ENCODE measurements around the gene TMEM37.
"Not testable (repeated sequence)": the region's sequence is repeated elsewhere in the genome, so short reads cannot be mapped to it uniquely, and the experiment has no call there.

The TMEM37 gene, protein sequence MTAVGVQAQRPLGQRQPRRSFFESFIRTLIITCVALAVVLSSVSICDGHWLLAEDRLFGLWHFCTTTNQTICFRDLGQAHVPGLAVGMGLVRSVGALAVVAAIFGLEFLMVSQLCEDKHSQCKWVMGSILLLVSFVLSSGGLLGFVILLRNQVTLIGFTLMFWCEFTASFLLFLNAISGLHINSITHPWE

DNA sequence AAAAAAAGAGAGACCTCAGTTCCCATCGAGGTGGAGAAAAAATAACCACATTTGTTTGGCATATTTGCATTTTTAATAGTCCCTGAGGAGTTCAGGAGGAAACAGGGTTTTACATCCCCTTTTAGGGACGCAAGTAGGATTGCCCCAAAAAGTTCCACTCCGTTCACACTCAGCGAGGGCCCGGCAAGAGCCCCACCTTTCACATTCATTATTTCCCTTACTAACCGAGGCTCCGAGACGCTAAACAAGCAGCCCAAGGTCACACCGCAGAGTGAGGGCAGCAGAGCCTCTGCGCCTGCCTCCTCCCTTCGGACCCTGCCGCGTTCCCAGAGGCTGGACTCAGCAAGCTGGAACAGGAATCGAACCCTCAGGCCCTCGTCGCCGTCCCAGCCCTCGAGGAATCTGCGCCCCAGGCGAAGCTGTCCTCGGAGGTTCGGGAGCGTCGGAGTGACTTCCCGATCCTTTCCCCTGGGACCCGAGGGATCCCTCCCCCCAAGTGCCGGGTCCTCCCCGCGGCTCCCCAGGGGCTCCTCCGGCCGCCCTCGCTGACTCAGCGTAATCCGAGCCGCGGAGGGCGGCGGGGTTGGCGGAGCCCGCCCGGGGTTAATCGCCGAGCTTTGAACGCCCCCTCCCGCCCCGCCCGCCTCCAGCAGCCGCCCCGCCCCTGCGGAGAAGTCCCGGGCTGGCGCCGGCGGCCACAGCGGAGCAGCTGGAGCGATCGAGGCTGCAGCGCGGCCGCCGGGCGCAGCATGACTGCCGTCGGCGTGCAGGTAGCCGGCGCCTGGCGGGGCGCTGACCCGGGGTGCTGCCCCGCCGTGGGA is at the start of gene TMEM37:
Gene TMEM37, plus strand, starts transcription at position 700 of the 821 bp plus-strand sequence. Its CDS starts 50 bp downstream, at position 750.
- no peak for DNase-seq

DNA sequence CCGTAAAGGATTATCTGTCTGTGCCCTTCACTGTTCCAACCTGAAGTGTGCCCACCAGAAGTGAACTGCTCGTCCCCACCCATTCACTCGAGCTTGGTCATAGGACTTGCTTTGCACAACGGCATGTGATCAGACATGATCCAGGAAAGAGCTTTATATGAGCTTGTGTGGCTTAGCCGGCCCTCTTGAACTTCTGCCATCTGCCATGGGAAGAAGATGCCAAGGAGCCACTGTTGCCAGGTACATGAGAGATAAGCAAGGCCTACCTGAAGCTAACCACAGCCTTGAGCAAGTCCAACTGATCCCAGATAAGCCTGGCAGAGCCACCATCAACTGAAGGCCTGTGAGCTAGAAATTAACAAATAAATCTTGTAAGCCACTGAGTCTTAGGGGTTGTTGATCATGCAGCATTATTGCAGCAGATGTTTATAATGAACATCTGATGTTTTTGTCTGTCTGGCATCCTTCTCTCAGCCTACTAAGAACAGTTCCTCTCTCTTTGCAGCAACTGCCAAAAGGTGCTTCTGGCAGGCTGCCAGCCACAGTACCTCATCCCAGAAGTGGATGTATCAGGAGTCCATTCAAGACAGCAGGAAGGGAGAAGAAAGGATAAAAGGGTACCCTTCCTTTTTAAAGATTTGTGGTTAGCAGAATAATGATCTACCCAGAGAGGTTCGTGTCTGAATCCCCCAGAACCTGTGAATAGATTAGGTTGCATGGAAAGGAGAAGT is 48.1 kb upstream of the TMEM37 start:
- no peak for DNase-seq

DNA sequence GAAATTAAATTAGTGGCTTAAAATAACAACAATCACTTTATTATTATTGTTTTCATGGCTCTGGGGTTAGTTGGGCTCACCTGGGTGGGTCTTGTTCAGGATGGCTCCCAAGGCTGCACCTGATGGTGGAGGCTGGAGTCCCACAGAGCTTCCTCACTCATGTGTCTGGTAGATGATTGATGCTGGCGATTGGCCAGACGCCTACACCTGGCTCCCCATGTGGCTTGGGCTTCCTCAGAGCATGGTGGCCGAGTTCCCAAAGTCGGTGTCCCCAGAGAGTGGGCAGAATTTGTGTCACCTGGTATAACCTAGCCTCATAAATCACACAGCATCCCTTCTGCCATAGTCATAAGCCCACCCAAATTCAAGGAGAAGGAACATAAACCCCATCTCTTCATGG is 46.7 kb upstream of the TMEM37 start:
- DNase-seq: no peak

DNA sequence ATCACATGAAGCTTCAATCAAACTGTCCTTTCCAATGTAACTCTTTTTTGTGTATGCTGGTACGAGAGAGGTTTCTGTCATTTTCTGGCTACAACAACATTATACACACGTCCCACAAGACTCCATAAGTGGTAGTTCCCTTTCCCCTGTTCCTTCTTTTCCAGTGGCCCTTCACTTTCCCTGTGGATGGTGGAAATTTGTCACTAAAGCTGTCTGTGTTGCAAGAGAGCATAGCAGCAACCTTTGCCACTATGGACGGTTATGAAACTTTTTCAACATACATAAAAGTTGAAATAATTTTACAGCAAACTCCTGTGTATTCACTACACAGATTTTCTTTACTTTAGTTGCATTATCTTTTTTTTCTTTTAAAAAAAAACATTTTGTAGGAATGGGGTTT is 46.2 kb upstream of the TMEM37 start:
- DNase-seq: no peak

DNA sequence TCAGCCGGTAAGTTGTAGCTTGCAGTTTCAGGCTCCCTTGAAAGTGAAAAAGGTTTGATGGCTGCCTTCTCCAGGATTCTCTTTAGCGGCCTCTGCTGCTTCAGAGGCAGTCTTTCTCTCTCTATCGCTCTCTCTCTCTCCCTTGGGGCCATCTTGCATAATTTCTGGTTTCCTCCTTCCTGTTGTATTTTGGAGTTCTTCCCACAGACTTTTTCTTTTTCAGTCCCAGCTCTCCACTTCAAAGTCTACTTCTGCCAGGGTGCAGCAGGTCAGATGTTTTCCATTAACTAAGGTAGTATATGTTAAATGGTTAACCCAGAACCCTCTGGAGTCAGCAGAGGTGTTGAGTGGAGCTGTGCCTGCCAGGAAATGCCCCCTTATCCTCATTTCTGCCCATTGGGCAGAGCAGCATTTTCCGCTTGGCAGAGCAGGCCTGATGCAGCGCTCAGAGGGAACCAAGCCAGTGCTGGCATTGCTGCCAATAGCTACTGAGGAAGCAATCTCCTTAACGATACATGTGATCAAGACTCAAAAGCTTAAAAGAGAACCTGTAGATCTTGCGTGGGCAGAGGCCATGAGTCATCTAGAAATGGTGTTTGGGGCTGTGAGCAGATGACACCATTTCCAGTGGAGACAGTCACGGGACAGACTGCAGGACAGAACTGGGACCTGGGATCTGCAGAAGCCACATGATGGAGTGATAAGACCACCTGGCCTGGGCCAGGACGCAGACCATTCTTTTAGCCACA is 44.1 kb upstream of the TMEM37 start:
- DNase-seq: no peak

DNA sequence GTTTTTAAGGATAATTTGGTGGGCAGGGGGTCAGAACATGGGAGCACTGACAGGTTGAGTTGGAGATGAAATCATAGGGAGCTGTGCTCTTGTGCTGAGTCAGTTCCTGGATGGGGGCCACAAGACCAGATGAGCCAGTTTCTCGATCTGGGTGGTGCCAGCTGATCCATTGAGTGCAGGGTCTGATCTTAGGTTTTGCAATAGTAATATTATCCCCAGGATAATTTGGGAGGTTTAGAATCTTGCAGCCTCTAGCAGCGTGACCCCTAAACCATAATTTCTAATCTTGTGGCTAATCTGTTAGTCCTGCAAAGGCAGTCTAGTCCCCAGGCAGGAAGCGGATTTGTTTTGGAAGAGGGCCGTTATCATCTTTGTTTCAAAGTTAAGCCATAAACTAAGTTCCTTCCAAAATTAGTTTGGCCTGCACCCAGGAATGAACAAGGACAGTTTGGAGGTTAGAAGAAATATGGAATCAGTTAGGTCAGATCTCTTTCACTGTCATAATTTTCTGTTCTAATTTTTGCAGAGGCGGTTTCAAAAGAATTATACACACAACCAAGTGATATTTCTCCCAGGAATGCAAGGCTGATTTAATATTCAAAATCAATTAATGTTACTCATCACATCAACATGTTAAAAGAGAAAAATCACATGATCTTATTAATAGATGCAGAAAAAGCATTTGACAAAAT is 41.9 kb upstream of the TMEM37 start:
- DNase-seq: no peak

DNA sequence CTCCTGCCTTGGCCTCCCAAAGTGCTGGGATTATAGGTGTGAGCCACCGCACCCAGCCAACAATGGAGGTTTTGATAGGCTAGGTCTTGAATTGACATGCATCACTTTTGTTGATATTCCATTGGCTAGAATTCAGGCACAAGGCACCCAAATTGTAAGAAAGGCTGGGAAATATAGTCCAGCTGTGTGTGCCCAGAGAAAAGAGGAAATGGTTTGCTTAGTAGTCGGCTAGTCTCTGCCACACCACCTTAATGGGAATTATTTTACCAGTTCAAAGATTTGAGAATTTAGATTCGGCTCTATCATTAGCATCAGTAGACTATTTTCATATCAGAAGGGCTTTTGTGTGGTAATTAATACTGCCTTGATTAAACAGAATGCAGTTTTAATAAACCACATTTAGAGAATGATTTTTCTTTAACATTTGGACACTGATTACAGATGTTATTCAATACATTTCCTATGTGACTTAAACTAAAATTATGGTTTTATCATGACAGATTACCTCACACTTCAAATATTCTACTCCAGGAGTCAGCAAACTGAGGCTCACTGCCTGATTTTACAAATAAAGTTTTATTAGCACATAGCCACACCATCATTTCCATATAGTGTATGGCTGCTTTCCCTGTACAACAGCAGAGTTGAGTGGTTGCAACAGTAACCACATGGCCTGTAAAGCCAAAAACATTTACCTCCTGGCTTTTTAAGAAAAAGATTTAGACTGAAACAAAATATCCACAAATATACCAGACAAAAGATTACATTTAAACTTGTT is 37.5 kb upstream of the TMEM37 start:
- no peak for DNase-seq

DNA sequence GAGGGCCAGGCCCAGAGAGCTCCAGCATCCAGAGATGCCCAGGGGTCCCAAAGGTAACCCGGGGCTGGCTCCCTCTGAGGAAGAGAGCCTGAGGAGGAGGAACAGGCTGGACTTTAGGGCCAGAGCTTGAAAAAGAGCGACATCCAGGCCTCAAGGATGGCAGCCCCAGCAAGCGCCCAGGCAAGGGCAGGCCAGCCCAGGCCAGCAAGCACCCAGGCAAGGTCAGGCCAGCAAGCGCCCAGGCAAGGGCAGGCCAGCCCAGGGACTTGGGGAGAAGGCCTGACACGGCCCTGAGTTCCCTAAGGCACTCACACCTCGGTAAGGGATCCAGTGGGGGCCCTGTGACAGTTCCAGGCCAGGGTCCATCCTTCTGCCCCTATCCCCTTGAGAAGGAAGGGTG is 34.5 kb upstream of the TMEM37 start:
- no peak for DNase-seq

DNA sequence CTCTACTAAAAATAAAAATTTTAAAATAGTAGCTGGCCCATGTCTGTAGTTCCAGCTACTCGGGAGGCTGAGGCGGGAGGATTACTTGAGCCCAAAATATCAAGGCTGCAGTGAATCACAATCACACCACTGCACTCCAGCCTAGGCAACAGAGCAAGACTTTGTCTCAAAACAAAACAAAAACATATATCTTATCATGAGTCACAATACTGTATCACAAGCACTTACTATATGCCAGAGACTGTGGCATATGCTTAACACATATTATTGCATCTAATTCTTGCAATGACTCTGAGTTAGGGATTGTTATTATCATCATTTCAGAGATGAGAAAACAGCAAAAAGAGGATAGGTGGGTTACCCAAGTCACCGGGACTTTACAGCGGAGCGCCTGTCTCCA is 29.5 kb upstream of the TMEM37 start:
- no peak for DNase-seq

DNA sequence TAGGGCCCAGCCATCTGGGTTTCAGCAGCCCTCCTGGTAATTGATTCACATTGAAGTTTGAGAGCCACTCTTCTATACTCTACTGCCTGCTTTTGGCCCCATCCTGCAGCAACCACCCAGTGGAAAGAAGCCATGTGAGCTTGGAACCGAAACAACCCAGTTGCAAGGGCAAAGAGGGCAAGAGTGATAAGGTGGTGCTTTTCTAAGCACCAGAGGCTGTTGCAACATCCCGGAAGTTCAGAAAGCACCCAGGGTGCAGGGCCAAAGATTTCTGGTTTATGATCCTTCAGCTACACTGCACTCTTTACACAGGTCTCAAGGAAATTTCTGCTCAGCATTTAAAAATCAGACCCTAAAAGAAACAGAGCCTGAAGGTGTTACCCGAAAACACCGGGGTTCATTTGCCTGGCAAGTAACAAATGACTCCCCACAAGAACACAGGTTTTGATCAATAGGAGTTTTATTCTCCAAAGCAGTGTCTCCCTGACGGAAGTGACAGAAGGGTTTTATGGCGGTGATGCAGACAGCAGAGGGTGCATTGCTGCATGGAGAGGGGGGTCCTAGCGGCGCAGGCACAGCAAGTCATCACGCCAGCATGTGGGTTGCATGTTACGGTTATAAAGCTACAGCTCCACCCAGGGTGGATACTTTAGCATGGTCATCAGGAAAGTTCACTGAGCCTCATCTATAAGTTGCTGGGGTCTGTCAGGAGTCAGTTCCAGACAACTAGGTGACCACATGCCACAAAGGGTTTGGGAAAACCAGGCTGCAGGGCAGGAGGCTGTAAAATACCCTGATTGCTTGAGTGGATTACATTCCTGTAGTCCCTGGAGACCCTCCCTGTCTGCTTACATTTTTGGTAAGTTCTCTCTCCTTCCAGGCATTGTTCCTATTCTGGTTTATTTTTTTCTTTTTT is 28.8 kb upstream of the TMEM37 start:
- DNase-seq: no peak

DNA sequence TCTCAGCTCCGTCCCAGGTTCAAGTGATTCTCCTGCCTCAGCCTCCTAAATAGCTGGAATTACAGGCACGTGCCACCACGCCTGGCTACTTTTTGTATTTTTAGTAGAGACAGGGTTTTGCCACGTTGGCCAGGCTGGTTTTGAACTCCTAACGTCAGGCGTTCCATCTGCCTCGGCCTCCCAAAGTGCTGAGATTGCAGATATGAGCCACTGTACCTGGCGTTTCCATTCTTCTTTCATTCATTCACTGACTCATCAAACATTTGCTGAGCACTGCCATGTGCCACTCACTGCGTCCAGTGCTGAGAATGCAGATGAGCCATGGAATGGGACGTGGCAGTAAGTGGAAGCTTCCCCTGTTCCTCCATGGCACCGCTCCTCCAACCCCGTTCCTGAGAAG is 28.0 kb upstream of the TMEM37 start:
- not testable (repeated sequence) for DNase-seq

DNA sequence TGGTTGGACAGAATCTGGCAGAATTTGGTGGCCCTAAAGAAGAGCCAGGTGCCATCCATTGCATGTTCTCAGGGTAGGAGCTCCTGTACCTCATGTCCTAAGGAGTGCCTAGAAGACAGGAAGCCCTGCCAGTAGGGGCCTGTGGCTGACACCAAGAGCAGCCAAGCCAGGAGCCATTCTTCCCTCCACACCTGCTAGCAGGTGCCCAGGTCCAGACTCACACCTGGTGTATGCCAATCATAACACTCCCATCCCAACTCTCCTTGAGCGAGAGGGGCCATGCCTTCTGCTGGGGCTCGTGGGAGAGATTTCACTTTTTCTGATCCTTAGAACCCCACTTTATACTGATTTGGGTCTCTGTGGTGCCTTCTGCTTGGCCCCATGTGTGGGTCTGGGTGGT is 26.5 kb upstream of the TMEM37 start:
- DNase-seq: no peak

DNA sequence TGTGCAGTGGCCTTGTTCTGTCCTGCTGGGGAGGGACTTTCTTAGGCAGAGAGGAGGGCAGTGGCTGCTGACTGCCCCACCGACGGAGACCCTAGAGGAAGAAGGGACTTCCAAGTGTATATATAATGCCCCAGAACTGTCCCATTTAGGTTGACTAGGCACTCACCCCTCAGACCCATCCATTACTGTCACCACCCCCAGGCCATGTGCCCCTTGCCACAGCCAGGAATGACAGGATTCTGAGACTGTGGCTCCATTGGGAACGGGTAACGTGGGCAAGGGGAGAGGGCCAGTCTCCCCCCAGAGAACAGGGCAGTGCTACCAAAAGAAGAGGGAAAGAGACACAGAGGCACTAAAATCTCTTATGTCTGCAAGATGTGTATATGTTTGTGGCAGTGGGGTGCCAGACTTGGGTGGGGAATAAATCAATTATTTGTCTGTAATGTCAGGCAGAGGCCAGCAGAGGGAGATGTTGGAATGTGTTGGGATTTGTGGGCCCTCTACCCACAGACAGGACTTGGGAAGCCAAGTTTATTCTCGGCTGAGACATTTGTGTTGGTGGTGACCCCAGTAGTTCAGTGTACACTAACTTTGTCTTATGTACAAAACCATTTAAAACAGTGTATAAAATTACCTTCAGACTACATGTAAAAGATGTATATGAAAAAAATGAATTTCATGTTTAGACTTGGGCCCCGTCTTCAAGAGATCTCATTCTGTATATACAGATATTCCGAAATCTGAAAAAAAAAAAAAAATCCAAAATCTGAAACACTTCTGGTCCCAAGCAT is 24.0 kb upstream of the TMEM37 start:
- no peak for DNase-seq

DNA sequence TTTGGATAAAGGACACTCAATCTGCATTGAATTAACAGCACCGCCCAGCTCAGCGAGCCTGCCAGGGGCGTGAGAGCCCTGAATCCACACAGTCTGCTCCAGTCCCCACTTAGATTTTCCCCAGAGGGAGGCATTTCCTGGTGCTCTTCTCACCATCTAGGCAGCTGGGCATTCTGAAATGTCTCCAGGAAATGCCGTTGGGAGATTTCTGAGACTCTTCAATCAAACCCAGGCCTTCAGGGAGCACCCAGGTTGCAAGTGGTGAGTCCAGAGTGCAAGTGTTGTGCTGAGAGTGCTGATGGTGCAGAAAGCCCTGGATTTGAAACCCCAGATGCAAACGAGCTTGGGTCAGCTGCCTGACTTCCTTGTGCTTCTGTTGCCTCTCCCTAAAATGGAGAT is 23.4 kb upstream of the TMEM37 start:
- DNase-seq: no peak

DNA sequence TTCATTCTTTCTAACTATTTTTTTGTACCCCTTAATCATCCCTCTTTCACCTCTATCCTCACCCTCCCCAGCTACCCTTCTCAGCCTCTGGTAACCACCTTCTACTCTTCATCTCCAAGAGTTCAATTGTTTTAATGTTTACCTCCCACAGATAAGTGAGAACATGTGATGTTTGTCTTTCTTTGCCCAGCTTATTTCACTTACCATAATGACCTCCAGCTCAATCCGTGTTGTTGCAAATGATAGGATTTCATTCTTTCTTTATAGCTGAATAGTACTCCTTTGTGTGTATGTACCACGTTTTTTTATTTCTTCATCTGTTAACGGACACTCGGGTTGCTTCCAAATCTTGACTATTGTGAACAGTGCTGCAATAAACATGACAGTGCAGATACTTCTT is 22.1 kb upstream of the TMEM37 start:
- DNase-seq: no peak

DNA sequence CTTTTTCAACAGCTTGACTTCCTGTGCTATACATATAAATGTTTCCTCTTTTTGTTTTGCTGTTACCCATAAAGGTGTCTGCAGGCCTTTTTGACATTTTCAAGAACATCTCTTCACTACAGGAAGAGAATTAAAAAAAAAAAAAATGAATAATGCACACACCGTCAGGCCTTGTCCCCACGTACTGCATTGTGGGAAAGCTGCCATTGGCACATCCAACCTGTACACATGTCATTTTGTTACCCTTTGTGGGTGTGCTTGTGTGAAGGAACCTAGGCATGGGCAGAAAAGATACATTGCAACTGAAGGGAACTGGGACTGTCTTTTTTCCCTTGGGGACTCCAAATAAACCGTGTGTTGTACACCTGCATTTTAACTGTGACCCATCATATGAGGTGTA is 16.8 kb upstream of the TMEM37 start:
- no peak for DNase-seq

DNA sequence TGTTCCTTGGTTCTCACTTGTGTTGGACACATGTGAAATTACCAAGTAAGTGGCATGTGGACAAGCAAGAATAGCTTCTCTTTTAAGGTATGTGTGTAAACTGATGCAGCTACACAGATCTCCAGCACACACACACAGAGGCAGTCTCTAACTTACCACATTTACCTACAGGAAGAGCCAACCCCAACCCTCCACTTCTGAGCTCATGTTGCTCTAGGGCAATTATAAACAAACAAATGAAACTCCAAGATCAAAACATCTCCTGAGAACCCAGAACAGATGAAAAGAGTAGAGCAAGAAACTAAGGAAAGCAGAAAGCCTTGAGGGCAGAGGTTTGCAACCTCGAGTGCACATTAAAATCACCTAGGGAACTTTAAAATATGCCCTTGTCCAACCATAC is 16.0 kb upstream of the TMEM37 start:
- no peak for DNase-seq

DNA sequence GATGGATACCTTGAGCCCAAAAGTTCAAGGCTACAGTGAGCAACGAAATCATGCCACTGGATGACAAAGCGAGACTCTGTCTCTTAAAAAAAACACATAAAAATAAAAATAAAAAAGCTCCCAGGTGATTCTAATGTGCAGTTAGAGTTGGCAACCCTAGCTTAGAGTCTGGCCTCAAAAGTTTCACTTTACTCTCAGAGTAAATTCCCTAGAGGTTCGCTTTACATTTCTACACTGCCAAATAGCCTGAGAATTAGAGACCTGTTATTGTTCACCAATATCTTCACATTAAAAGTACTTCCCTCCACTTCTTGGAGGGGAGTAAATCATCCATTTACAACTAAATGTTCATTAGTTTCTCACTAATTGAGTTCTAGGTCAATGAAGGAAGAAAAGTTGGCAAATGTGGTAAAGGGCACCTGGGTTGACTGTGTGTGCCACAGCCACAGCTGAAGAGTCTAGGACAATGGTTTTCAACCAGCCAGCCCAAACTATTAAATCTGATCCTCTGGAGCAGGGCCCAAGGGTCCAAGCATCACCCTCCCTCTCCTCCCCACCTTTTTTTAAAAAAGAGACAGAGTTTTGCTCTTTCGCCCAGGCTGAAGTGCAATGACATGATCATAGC is 15.2 kb upstream of the TMEM37 start:
- no peak for DNase-seq

DNA sequence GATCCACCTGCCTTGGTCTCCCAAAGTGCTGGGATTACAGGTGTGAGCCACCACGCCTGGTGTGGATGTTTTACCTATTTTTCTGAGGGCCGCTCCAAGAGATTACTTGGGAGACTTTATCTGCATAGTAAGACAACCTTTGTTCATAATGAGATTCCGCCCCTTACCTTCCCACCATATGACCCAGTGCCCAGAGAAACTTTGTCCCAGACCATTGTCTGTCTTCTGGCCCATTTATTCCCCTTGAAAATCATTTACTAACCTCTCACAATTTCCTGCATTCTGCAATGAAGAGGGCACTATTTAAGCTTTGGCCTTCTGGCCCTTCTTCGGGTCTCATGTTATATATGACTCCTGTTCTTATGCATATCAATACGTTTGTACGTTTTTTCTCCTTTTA is 13.7 kb upstream of the TMEM37 start:
- DNase-seq: no peak

Measured in activated CD4-positive, alpha-beta T cell treated with anti-CD3 and anti-CD28 coated beads, Interleukin-2, amount 50 U/mL, for 1 hour (primary cell).